ENCODE measurements around the gene PVRIG. TPM values are rescaled to one million over a fixed set of nuclear protein-coding genes. Genes with fewer than 3 reads are reported as not detected.
"Not testable (repeated sequence)": the region's sequence is repeated elsewhere in the genome, so short reads cannot be mapped to it uniquely, and the experiment has no call there.

The PVRIG gene
- total RNA-seq, 1 donor from 2014 or later: not detected

DNA sequence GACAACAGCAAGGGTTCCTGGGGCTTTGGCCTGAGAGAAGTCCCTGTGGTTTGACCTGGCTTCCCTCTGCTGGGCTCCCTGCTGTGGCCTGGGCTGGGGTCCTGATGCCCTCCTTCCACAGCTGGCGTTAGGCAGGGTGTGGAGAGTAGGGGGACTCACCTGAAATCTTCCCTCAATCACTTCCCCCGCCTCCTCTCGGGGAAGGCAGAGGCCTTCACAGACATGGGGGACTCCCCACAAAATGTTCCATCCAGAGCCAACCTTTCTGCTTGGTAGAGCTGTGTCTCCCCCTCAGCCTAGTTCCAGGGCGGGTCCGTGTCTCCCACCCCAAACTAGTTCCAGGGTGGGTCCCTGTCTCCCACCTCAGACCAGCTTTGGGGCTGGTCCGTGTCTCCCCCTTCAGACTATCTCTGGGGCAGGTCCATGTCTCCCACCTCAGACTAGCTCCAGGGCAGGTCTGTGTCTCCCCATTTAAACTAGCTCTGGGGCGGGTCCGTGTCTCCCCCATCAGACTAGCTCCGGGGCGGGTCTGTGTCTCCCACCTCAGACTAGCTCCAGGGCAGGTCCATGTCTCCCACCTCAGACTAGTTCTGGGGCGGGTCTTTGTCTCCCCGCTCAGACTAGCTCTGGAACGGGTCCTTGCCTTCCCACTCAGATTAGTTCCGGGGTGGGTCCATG is 2.2 kb downstream of the PVRIG start:
- no peaks in the 10 kb centered on the region for H3K9me3 Mint-ChIP-seq
- H3K4me3 Mint-ChIP-seq: no peak overlapping the region
- no peak overlapping the region for H3K27ac Mint-ChIP-seq (ENCODE audit: unreplicated experiment)
- TF ChIP-seq, protein P1, sequence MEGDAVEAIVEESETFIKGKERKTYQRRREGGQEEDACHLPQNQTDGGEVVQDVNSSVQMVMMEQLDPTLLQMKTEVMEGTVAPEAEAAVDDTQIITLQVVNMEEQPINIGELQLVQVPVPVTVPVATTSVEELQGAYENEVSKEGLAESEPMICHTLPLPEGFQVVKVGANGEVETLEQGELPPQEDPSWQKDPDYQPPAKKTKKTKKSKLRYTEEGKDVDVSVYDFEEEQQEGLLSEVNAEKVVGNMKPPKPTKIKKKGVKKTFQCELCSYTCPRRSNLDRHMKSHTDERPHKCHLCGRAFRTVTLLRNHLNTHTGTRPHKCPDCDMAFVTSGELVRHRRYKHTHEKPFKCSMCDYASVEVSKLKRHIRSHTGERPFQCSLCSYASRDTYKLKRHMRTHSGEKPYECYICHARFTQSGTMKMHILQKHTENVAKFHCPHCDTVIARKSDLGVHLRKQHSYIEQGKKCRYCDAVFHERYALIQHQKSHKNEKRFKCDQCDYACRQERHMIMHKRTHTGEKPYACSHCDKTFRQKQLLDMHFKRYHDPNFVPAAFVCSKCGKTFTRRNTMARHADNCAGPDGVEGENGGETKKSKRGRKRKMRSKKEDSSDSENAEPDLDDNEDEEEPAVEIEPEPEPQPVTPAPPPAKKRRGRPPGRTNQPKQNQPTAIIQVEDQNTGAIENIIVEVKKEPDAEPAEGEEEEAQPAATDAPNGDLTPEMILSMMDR (conservative IDR thresholded peaks at IDR 0.05): no peak
- peaks cover under 1% of the 10 kb centered on the region for H3K4me1 Mint-ChIP-seq
- no peaks in the 10 kb centered on the region for H3K36me3 Mint-ChIP-seq (ENCODE audit: low read depth)
- DNase-seq (ENCODE audit: low read depth, low spot score): no peak
- H3K27me3 Mint-ChIP-seq (ENCODE audit: low read depth): no peaks in the 10 kb centered on the region

GRCh38 chr7:100222445-100223132 is 2.8 kb downstream of the PVRIG start:
- Mint-ChIP-seq H3K27me3 (ENCODE audit: low read depth) (no peaks in the 10 kb centered on the region), H3K9me3 (no peaks in the 10 kb centered on the region)

DNA sequence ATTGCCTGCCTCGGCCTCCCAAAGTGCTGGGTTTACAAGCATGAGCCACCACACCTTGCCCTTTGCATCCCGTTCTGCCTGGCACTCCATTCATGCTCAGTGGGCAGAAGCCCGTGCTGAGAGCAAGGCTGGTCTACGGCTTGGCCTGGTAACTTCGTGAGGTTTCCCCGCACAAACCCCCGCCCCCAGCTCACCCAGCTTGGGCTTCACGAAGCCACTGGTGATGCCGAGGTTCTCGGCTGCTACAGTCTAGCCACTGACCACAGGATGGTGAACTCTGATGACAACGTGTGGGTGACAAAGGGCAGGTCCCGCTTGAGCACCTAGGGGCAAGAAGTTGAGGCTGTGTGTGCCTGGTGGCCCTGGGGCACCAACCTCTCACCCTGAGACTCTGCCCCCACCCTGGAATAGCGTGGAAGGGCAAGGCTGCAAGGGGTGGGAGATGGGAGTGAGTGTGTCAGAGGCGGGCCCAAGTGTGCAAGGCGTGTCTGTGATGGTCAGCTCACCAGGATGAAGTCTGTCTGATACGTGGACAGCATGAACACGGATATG is 3.7 kb downstream of the PVRIG start:
- not testable (repeated sequence) for H3K36me3 Mint-ChIP-seq (ENCODE audit: low read depth); H3K4me3 Mint-ChIP-seq; H3K9me3 Mint-ChIP-seq; DNase-seq (ENCODE audit: low read depth, low spot score); H3K27ac Mint-ChIP-seq (ENCODE audit: unreplicated experiment); H3K27me3 Mint-ChIP-seq (ENCODE audit: low read depth); H3K4me1 Mint-ChIP-seq

More at GRCh38 chr7:100222445-100223132, 2.8 kb downstream of the PVRIG start:
- no peak for DNase-seq (ENCODE audit: low read depth, low spot score)
- Mint-ChIP-seq H3K4me3 (no peak overlapping the region), H3K36me3 (ENCODE audit: low read depth) (no peaks in the 10 kb centered on the region), H3K27ac (ENCODE audit: unreplicated experiment) (peak overlapping the region; percentile 35), H3K4me1 (no peaks in the 10 kb centered on the region)
- TF ChIP-seq, protein P1 (conservative IDR thresholded peaks at IDR 0.05): no peak

GRCh38 chr7:100224891-100225290 is 5.1 kb downstream of the PVRIG start:
- not testable (repeated sequence) for H3K4me1 Mint-ChIP-seq; DNase-seq (ENCODE audit: low read depth, low spot score); H3K36me3 Mint-ChIP-seq (ENCODE audit: low read depth); H3K27me3 Mint-ChIP-seq (ENCODE audit: low read depth); H3K9me3 Mint-ChIP-seq; H3K4me3 Mint-ChIP-seq; H3K27ac Mint-ChIP-seq (ENCODE audit: unreplicated experiment)

- not testable (repeated sequence) for H3K27me3 Mint-ChIP-seq (ENCODE audit: low read depth); H3K36me3 Mint-ChIP-seq (ENCODE audit: low read depth); H3K4me3 Mint-ChIP-seq; H3K9me3 Mint-ChIP-seq; DNase-seq (ENCODE audit: low read depth, low spot score); H3K27ac Mint-ChIP-seq (ENCODE audit: unreplicated experiment)
- peaks cover 35% of the 10 kb centered on the region for H3K4me1 Mint-ChIP-seq
Observed at GRCh38 chr7:100234660-100235317, 15.0 kb downstream of the PVRIG start.

GRCh38 chr7:100239975-100240374 is 20.2 kb downstream of the PVRIG start:
- not testable (repeated sequence) for H3K4me3 Mint-ChIP-seq; DNase-seq (ENCODE audit: low read depth, low spot score); H3K36me3 Mint-ChIP-seq (ENCODE audit: low read depth); H3K27me3 Mint-ChIP-seq (ENCODE audit: low read depth); H3K27ac Mint-ChIP-seq (ENCODE audit: unreplicated experiment); H3K9me3 Mint-ChIP-seq
- peaks cover 54% of the 10 kb centered on the region for H3K4me1 Mint-ChIP-seq

GRCh38 chr7:100243385-100243784 is 23.6 kb downstream of the PVRIG start:
- not testable (repeated sequence) for DNase-seq (ENCODE audit: low read depth, low spot score); H3K36me3 Mint-ChIP-seq (ENCODE audit: low read depth); H3K9me3 Mint-ChIP-seq; H3K4me3 Mint-ChIP-seq; H3K27me3 Mint-ChIP-seq (ENCODE audit: low read depth)
- H3K4me1 Mint-ChIP-seq: peaks cover 60% of the 10 kb centered on the region
- peak overlapping the region; percentile 80 for H3K27ac Mint-ChIP-seq (ENCODE audit: unreplicated experiment)

- peaks cover 50% of the 10 kb centered on the region for H3K4me1 Mint-ChIP-seq
- not testable (repeated sequence) for H3K27me3 Mint-ChIP-seq (ENCODE audit: low read depth); H3K9me3 Mint-ChIP-seq; H3K27ac Mint-ChIP-seq (ENCODE audit: unreplicated experiment); DNase-seq (ENCODE audit: low read depth, low spot score); H3K4me3 Mint-ChIP-seq; H3K36me3 Mint-ChIP-seq (ENCODE audit: low read depth)
Observed at GRCh38 chr7:100244988-100245605, 25.3 kb downstream of the PVRIG start.

DNA sequence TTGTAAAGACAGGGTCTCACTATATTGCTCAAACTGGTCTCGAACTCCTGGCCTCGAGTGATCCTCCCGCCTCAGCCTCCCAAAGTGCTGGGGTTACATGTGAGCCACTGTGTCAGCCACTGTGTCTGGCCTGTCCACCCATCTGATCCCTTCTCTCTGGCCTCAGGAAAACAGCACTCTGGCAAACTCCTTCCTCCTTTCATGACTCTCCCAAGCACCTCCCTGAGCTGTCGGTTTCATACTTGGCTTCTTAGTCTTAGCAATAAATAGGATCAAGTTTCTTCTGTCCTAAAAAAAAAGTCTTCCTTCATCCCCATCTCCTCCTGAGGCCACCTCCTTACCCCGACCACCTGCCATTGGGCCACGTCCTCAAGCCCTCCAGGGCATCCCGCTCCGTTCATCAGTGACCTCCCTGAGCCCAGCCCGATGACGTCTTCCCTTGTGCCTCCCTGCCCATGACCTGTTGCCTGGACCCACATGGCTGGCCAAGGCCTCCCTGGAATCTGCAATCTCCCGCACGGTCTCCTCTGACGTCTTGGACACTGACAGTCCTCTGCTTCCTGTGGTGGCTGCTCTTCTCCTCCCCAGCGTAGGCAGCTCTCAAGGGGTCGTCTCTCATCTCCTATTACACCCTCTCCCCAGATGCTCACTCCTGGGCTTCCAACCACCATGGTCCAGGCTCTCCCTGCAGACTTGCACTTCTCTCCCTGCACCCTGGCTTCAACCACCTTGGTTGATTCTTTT is 26.5 kb downstream of the PVRIG start:
- not testable (repeated sequence) for H3K27me3 Mint-ChIP-seq (ENCODE audit: low read depth); H3K36me3 Mint-ChIP-seq (ENCODE audit: low read depth); H3K4me3 Mint-ChIP-seq; H3K9me3 Mint-ChIP-seq; DNase-seq (ENCODE audit: low read depth, low spot score)
- Mint-ChIP-seq H3K27ac (ENCODE audit: unreplicated experiment) (peak overlapping the region; percentile 76), H3K4me1 (peaks cover 50% of the 10 kb centered on the region)

- peaks cover 49% of the 10 kb centered on the region for H3K4me1 Mint-ChIP-seq
- H3K27me3 Mint-ChIP-seq (ENCODE audit: low read depth); H3K27ac Mint-ChIP-seq (ENCODE audit: unreplicated experiment); DNase-seq (ENCODE audit: low read depth, low spot score); H3K9me3 Mint-ChIP-seq; H3K4me3 Mint-ChIP-seq; H3K36me3 Mint-ChIP-seq (ENCODE audit: low read depth): not testable (repeated sequence)
Observed at GRCh38 chr7:100246865-100247137, 27.1 kb downstream of the PVRIG start.

All from neural crest cell (in vitro differentiated cells).